ENCODE measurements around the gene ATP9B. TPM values are rescaled to one million over a fixed set of nuclear protein-coding genes. Genes with fewer than 3 reads are reported as not detected.

ATP9B gene
- total RNA-seq, 1 donor from 2014 or later: 12.6 TPM

DNA sequence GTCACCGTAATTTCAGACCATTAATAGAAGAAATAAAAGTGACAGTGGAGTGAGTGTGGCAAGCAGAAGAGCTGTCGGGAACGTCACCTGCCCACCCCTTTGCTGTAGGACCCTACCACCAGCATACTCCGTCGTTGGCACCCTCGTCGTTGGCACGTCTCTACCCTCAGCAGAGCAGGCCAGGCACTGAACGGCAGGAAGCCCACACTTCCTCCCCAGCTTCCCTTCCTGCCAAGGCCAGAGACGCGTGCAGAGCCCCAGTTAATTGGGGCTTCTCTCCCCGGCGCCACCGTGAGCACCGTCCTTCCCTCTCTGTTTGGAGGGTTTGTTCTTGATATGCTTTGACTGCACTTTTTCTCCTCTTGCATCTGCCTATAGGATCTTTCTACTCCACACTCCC lies 299.5 kb downstream of the ATP9B start:
- no peak overlapping the region for H3K9ac ChIP-seq (ENCODE audit: low read length)
- FAIRE-seq: no peak
- Mint-ChIP-seq H3K36me3 (ENCODE audit: low read depth, unreplicated experiment) (peaks cover 6% of the 10 kb centered on the region), H3K4me1 (ENCODE audit: low read depth, unreplicated experiment) (peaks cover 15% of the 10 kb centered on the region), H3K27me3 (ENCODE audit: low read depth, unreplicated experiment) (no peaks in the 10 kb centered on the region), H3K9me3 (ENCODE audit: unreplicated experiment) (peaks cover under 1% of the 10 kb centered on the region), H3K4me3 (ENCODE audit: unreplicated experiment) (no peak overlapping the region), H3K27ac (ENCODE audit: unreplicated experiment) (no peak overlapping the region)
- H3K27me3 ChIP-seq (ENCODE audit: insufficient read depth, low read length): no peaks in the 10 kb centered on the region
- H3K4me1 ChIP-seq (ENCODE audit: insufficient read depth, low read length): peaks cover 9% of the 10 kb centered on the region
- no peak for DNase-seq (ENCODE audit: low read depth)
- no peak overlapping the region for H3K27ac ChIP-seq (ENCODE audit: low read depth, low read length)
- no peaks in the 10 kb centered on the region for H3K9me3 ChIP-seq (ENCODE audit: insufficient read depth, low read depth, low read length)
- H3K4me3 ChIP-seq (ENCODE audit: insufficient read depth, low read depth, low read length): no peak overlapping the region
- no peaks in the 10 kb centered on the region for H3K36me3 ChIP-seq (ENCODE audit: insufficient read depth, low read length)
- H2AFZ ChIP-seq (ENCODE audit: low read depth, low read length): no peak overlapping the region
- no peak overlapping the region for H3K4me2 ChIP-seq (ENCODE audit: low read length)
- TF ChIP-seq, protein P1, sequence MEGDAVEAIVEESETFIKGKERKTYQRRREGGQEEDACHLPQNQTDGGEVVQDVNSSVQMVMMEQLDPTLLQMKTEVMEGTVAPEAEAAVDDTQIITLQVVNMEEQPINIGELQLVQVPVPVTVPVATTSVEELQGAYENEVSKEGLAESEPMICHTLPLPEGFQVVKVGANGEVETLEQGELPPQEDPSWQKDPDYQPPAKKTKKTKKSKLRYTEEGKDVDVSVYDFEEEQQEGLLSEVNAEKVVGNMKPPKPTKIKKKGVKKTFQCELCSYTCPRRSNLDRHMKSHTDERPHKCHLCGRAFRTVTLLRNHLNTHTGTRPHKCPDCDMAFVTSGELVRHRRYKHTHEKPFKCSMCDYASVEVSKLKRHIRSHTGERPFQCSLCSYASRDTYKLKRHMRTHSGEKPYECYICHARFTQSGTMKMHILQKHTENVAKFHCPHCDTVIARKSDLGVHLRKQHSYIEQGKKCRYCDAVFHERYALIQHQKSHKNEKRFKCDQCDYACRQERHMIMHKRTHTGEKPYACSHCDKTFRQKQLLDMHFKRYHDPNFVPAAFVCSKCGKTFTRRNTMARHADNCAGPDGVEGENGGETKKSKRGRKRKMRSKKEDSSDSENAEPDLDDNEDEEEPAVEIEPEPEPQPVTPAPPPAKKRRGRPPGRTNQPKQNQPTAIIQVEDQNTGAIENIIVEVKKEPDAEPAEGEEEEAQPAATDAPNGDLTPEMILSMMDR (IDR thresholded peaks at IDR 0.05; ENCODE audit: insufficient read depth, low read depth, low read length): no peak
- TF ChIP-seq EZH2 (IDR thresholded peaks at IDR 0.05; ENCODE audit: insufficient read depth, low read length): no peak
- no peaks in the 10 kb centered on the region for H4K20me1 ChIP-seq (ENCODE audit: insufficient read depth, low read length)
- H3K79me2 ChIP-seq (ENCODE audit: insufficient read depth, low read length): no peaks in the 10 kb centered on the region

- no peak overlapping the region for H3K4me3 ChIP-seq (ENCODE audit: insufficient read depth, low read depth, low read length)
- no peak overlapping the region for H3K9ac ChIP-seq (ENCODE audit: low read length)
- H3K27ac Mint-ChIP-seq (ENCODE audit: unreplicated experiment): no peak overlapping the region
- no peak overlapping the region for H3K4me2 ChIP-seq (ENCODE audit: low read length)
- no peaks in the 10 kb centered on the region for H3K9me3 Mint-ChIP-seq (ENCODE audit: unreplicated experiment)
- peaks cover 6% of the 10 kb centered on the region for H3K4me1 Mint-ChIP-seq (ENCODE audit: low read depth, unreplicated experiment)
- H2AFZ ChIP-seq (ENCODE audit: low read depth, low read length): no peak overlapping the region
- no peak for FAIRE-seq
- no peaks in the 10 kb centered on the region for H4K20me1 ChIP-seq (ENCODE audit: insufficient read depth, low read length)
- no peaks in the 10 kb centered on the region for H3K36me3 ChIP-seq (ENCODE audit: insufficient read depth, low read length)
- no peak overlapping the region for H3K4me3 Mint-ChIP-seq (ENCODE audit: unreplicated experiment)
- peaks cover 4% of the 10 kb centered on the region for H3K36me3 Mint-ChIP-seq (ENCODE audit: low read depth, unreplicated experiment)
- H3K79me2 ChIP-seq (ENCODE audit: insufficient read depth, low read length): no peaks in the 10 kb centered on the region
- no peaks in the 10 kb centered on the region for H3K27me3 ChIP-seq (ENCODE audit: insufficient read depth, low read length)
- H3K9me3 ChIP-seq (ENCODE audit: insufficient read depth, low read depth, low read length): no peaks in the 10 kb centered on the region
- no peak for TF ChIP-seq EZH2 (IDR thresholded peaks at IDR 0.05; ENCODE audit: insufficient read depth, low read length)
- TF ChIP-seq, protein P1 (IDR thresholded peaks at IDR 0.05; ENCODE audit: insufficient read depth, low read depth, low read length): no peak
- no peaks in the 10 kb centered on the region for H3K27me3 Mint-ChIP-seq (ENCODE audit: low read depth, unreplicated experiment)
- DNase-seq (ENCODE audit: low read depth): no peak
- no peaks in the 10 kb centered on the region for H3K4me1 ChIP-seq (ENCODE audit: insufficient read depth, low read length)
- H3K27ac ChIP-seq (ENCODE audit: low read depth, low read length): no peak overlapping the region
These were observed 302.4 kb downstream of the ATP9B start for GRCh38 chr18:79371561-79372121.

DNA sequence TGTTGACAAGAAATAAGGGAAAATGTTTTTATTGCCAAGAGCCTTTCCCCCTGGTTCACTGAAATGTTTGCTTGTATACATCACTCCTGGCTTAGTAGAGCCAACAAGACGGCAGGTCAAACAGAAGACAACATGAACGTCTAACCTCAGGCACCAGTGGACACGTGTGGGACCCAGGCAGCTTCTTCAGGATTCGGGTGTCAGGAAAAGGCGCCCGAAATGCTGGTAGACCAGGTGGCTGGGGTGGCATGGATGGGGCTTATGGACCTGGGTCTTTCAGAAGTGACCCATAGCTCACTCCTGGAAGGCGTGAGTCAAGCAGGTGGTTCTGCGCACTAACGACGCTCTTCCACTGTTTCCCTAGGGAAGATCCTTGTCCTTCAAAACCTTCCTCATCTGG lies 303.3 kb downstream of the ATP9B start:
- Histone ChIP-seq H3K27ac (ENCODE audit: low read depth, low read length) (no peak overlapping the region), H2AFZ (ENCODE audit: low read depth, low read length) (no peak overlapping the region), H3K4me1 (ENCODE audit: insufficient read depth, low read length) (no peaks in the 10 kb centered on the region), H3K4me3 (ENCODE audit: insufficient read depth, low read depth, low read length) (no peak overlapping the region), H3K27me3 (ENCODE audit: insufficient read depth, low read length) (no peaks in the 10 kb centered on the region), H3K4me2 (ENCODE audit: low read length) (no peak overlapping the region), H3K9ac (ENCODE audit: low read length) (no peak overlapping the region), H3K79me2 (ENCODE audit: insufficient read depth, low read length) (no peaks in the 10 kb centered on the region), H3K9me3 (ENCODE audit: insufficient read depth, low read depth, low read length) (no peaks in the 10 kb centered on the region), H3K36me3 (ENCODE audit: insufficient read depth, low read length) (no peaks in the 10 kb centered on the region), H4K20me1 (ENCODE audit: insufficient read depth, low read length) (no peaks in the 10 kb centered on the region)
- Mint-ChIP-seq H3K4me3 (ENCODE audit: unreplicated experiment) (no peak overlapping the region), H3K36me3 (ENCODE audit: low read depth, unreplicated experiment) (peaks cover 4% of the 10 kb centered on the region), H3K27ac (ENCODE audit: unreplicated experiment) (no peak overlapping the region), H3K27me3 (ENCODE audit: low read depth, unreplicated experiment) (no peaks in the 10 kb centered on the region), H3K9me3 (ENCODE audit: unreplicated experiment) (no peaks in the 10 kb centered on the region), H3K4me1 (ENCODE audit: low read depth, unreplicated experiment) (peaks cover 5% of the 10 kb centered on the region)
- no peak for TF ChIP-seq EZH2 (IDR thresholded peaks at IDR 0.05; ENCODE audit: insufficient read depth, low read length)
- TF ChIP-seq, protein P1 (IDR thresholded peaks at IDR 0.05; ENCODE audit: insufficient read depth, low read depth, low read length): no peak
- DNase-seq (ENCODE audit: low read depth) (no peak), FAIRE-seq (no peak)

Measured in astrocyte (in vitro differentiated cells and primary cell).